Neuron (in vitro differentiated cells): ENCODE measurements around the gene TFF3.

ENCODE experiments used
- H2AFZ ChIP-seq: one replicate; pipeline ENCODE4 v1.6.1; 2013; ENCODE audit warnings: low read depth, mild to moderate bottlenecking, inconsistent platforms, low read length, moderate library complexity
- H3K27me3 ChIP-seq: one replicate; pipeline ENCODE4 v1.6.1; 2013; ENCODE audit warnings: low read length; ENCODE audit not compliant: insufficient read depth
- H3K36me3 ChIP-seq: one replicate; pipeline ENCODE4 v1.6.1; 2013; ENCODE audit warnings: low read length; ENCODE audit not compliant: insufficient read depth
- H3K4me1 ChIP-seq: one replicate; pipeline ENCODE4 v1.6.1; 2013; ENCODE audit warnings: low read length; ENCODE audit not compliant: insufficient read depth
- H3K4me3 ChIP-seq: 2 replicates; pipeline ENCODE4 v1.5.1; 2013; ENCODE audit warnings: mild to moderate bottlenecking, low read length, moderate library complexity
- H3K9me3 ChIP-seq: one replicate; pipeline ENCODE4 v1.6.1; 2013; ENCODE audit warnings: low read length

TFF3 gene

DNA sequence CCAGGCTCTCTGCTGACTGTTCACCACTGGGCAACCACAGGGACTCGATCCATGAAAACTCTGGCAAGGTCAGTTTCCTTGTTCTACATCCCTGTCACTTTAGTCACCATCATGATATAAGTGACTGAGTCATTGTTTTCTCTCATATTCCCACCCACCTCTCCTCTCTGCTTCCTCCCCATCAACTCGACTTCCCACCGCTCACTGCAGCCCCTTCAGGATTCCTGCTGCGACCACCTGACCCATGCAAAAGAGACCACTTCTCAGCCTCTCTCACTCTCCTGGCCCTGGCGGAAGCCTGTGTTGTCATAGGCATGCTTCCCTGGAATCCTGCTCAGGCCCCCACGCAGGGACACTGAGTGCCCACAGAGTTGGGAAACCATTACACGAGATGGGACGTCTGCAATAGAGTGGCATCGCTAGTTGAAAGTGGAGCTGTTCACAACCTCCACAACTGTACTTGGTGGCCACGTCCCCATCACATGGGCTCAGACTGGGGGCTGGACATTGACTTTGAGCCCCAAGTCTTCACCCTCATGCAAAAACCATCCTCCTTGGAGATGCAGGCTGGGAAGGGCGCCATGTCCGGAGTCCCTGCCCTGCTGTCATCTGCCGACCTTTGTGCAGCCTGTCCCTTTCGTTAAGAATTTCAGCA lies 37.4 kb upstream of the TFF3 start:
- Histone ChIP-seq H3K4me1 (no peaks in the 10 kb centered on the region), H2AFZ (no peak overlapping the region), H3K4me3 (no peak overlapping the region)

DNA sequence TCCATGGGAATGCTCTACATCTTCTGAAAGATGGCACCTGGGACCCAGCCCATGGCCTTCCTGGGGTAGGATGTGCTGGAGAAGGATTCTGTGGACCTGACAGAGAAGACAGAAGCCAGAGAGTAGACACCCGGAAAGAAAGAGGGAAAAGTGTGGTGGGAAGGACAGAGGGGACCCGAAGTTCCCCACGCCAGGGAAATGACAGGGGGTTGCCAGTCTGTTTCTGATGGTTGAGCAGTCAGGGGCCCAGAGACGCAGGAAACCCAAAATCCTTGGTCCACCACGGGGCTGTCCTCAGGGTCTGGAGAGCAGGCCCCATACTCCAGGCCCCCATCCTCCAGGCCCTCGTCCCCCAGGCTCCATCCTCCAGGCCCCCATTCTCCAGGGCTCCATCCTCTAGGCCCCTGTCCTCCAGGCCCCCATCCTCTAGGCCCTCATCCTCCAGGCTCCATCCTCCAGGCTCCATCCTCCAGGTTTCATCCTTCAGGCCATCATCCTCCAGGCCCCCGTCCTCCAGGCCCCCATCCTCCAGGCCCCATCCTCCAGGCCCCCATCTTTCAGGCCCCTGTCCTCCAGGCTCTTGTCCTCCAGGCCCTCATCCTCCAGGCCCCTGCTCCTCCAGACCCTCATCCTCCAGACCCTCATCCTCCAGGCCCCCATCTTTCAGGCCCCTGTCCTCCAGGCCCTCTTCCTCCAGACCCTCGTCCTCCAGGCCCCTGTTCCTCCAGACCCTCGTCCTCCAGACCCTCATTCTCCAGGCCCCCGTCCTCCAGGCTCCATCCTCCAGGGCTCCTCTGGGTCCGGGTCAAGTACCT lies 36.6 kb upstream of the TFF3 start:
- H3K4me3 ChIP-seq: no peak overlapping the region
- H3K9me3 ChIP-seq: no peaks in the 10 kb centered on the region
- no peaks in the 10 kb centered on the region for H3K4me1 ChIP-seq
- H3K27me3 ChIP-seq: no peaks in the 10 kb centered on the region
- no peaks in the 10 kb centered on the region for H3K36me3 ChIP-seq
- H2AFZ ChIP-seq: no peak overlapping the region

More for the DNA sequence above, 37.4 kb upstream of the TFF3 start:
- no peaks in the 10 kb centered on the region for H3K27me3 ChIP-seq
- H3K36me3 ChIP-seq: no peaks in the 10 kb centered on the region
- H3K9me3 ChIP-seq: no peaks in the 10 kb centered on the region

GRCh38 chr21:42350927-42351426 lies 35.8 kb upstream of the TFF3 start, which contains the start of gene TFF2:
Gene TFF2 (minus strand): TSS chr21:42350994. CDS start chr21:42350957, 37 bp downstream.
- no peak within 1 kb of the TSS for H2AFZ ChIP-seq
- no peaks in the 10 kb centered on the region for H3K27me3 ChIP-seq
- H3K4me1 ChIP-seq: no peaks in the 10 kb centered on the region
- H3K36me3 ChIP-seq: no peaks in the 10 kb centered on the region
- H3K4me3 ChIP-seq: no peak within 1 kb of the TSS
- no peaks in the 10 kb centered on the region for H3K9me3 ChIP-seq

DNA sequence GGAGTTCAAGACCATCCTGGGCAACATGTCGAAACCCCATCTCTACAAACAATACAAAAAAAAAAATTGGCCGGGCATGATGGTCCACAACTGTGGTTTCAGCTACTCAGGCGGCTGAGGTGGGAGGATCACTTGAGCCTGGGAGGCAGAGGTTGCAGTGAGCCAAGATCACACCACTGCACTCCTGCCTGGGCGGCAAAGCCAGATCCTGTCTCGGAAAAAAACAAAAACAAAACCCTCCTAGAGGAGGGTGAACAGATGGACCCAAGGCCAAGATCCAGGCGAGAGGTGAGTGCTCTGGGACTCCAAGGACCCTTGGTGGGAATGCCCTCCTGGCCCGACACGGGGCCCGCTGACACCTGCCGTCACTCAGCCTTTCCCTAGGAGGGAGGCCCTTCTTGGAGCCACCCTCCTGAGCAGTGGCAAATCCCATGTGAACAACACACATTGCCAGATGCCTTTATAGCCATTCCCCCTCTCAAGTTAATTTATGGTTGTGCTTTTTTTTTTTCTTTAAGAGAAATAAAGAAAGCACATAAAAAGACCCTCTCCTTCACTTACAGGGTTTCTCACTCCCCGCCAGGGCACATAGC lies 35.2 kb upstream of the TFF3 start:
- no peak overlapping the region for H3K4me3 ChIP-seq
- H3K9me3 ChIP-seq: no peaks in the 10 kb centered on the region
- H2AFZ ChIP-seq: no peak overlapping the region
- no peaks in the 10 kb centered on the region for H3K27me3 ChIP-seq
- H3K4me1 ChIP-seq: no peaks in the 10 kb centered on the region
- H3K36me3 ChIP-seq: no peaks in the 10 kb centered on the region

GRCh38 chr21:42349420-42350317 lies 34.5 kb upstream of the TFF3 start:
- Histone ChIP-seq H3K9me3 (no peaks in the 10 kb centered on the region), H3K27me3 (no peaks in the 10 kb centered on the region), H2AFZ (no peak overlapping the region), H3K36me3 (no peaks in the 10 kb centered on the region), H3K4me3 (no peak overlapping the region), H3K4me1 (no peaks in the 10 kb centered on the region)

DNA sequence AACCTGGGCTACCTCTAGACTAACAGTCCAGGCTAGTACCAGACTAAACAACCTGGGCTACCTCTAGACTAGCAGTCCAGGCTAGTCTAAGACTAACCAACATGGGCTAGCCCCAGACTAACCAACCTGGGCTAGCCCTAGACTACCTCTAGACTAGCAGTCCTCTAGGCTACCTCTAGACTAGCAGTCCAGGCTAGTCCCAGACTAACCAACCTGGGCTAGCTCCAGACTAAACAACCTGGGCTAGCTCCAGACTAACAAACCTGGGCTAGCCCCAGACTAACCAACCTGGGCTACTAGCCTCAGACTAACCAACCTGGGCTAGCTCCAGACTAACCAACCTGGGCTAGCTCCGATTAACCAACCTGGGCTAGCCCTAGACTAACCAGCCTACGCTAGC lies 33.6 kb upstream of the TFF3 start:
- no peaks in the 10 kb centered on the region for H3K9me3 ChIP-seq
- H2AFZ ChIP-seq: no peak overlapping the region
- no peaks in the 10 kb centered on the region for H3K4me1 ChIP-seq
- H3K27me3 ChIP-seq: no peaks in the 10 kb centered on the region
- H3K4me3 ChIP-seq: no peak overlapping the region
- H3K36me3 ChIP-seq: no peaks in the 10 kb centered on the region

- H3K36me3 ChIP-seq: no peaks in the 10 kb centered on the region
- no peaks in the 10 kb centered on the region for H3K27me3 ChIP-seq
- H3K9me3 ChIP-seq: no peaks in the 10 kb centered on the region
- no peak overlapping the region for H3K4me3 ChIP-seq
- no peaks in the 10 kb centered on the region for H3K4me1 ChIP-seq
- H2AFZ ChIP-seq: no peak overlapping the region
Observed at GRCh38 chr21:42347601-42348327, 32.6 kb upstream of the TFF3 start.

DNA sequence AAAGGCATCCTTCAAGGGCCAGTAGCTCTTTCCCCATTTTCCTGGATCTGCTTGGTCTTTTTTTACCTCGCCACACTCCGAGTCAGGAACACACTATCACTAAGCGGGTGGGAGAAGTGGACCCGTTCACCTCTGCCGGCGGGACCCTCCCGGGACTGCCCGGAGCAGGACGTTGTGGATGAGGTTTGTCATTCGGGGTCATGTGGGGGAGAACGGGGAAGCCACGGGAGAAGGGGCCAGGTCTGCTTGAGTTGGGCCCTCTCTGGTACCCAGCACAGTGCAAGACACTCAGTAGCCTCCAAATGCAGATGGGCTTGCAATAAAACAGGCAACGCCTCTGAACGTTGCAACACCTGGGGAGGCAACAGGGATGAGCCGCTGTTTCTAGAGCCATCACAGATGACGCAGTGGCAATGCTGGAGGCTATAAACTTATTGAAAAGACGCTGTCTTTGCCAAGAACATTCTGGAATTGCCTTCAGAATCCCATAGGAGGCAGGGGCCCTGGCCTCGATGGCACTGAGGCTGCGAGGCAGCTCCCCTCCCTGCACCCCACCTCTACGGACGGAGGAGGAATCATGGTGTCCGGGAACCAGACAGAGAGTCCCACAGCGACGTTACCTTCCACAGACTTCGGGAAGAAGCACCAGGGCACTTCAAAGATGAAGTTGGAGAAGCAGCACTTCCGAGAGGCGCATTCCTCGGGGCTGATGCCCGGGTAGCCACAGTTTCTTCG lies 31.8 kb upstream of the TFF3 start:
- no peaks in the 10 kb centered on the region for H3K4me1 ChIP-seq
- no peaks in the 10 kb centered on the region for H3K36me3 ChIP-seq
- no peak overlapping the region for H2AFZ ChIP-seq
- H3K9me3 ChIP-seq: no peaks in the 10 kb centered on the region
- no peak overlapping the region for H3K4me3 ChIP-seq
- no peaks in the 10 kb centered on the region for H3K27me3 ChIP-seq

DNA sequence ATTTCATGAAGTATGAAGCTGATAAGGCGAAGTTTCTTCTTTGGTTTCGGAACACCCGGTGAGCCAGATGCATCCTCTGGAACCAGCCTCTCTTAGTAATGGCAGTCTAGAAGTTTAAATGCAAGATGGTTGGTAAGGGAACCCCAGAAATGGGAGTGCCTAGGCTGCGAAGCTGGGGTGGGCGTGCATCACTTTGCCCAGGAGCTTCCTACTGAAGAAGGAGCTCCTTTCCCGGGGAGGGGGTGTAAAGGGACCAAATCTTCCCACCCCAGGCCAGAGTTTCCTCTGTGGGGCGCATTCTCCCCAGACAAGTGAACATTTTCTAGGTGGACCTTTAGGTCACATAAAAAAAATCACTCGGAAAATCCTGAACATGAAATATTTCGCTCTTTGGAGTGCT lies 31.2 kb upstream of the TFF3 start:
- Histone ChIP-seq H3K36me3 (no peaks in the 10 kb centered on the region), H3K4me3 (no peak overlapping the region), H3K9me3 (no peaks in the 10 kb centered on the region), H2AFZ (no peak overlapping the region), H3K4me1 (no peaks in the 10 kb centered on the region), H3K27me3 (no peaks in the 10 kb centered on the region)

- Histone ChIP-seq H2AFZ (no peak overlapping the region), H3K27me3 (no peaks in the 10 kb centered on the region), H3K4me1 (no peaks in the 10 kb centered on the region), H3K4me3 (no peak overlapping the region), H3K36me3 (no peaks in the 10 kb centered on the region), H3K9me3 (no peaks in the 10 kb centered on the region)
Observed at GRCh38 chr21:42344631-42345030, 29.4 kb upstream of the TFF3 start.

DNA sequence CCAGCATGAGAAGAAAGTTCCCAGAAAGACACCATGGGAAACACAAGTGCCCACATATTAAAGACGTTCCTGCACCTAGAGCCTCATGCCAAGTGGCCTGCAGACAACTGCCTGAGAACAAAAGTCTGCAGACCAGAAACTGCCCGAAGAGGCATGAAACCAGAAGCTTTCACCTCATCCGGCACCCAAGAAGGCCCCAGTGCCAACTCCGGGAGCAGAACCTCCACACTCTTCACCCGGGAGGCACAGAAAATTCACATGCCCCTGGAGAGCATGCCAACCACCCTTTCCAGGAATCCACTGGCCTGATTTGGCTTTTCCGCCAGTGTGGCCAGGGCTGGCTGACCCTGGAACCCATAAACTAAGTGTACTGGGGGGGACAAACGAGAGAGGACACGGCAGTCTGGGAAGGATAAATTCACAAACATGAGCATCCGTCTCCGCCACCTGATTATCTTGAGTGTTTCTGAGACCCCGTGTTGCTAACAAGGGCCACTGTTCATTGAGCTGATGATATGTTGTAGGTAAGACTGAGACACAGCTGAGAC lies 28.8 kb upstream of the TFF3 start:
- H3K27me3 ChIP-seq: no peaks in the 10 kb centered on the region
- H3K9me3 ChIP-seq: no peaks in the 10 kb centered on the region
- H3K36me3 ChIP-seq: no peaks in the 10 kb centered on the region

More for the DNA sequence above, 28.8 kb upstream of the TFF3 start:
- Histone ChIP-seq H3K4me3 (no peak overlapping the region), H3K4me1 (no peaks in the 10 kb centered on the region), H2AFZ (no peak overlapping the region)
